Measurements from ENCODE around the gene AGPAT1. TPM values are rescaled to one million over a fixed set of nuclear protein-coding genes. Genes with fewer than 3 reads are reported as not detected.

The AGPAT1 gene
- total RNA-seq, 1 experiment from 2014 or later = 55.6 TPM

DNA sequence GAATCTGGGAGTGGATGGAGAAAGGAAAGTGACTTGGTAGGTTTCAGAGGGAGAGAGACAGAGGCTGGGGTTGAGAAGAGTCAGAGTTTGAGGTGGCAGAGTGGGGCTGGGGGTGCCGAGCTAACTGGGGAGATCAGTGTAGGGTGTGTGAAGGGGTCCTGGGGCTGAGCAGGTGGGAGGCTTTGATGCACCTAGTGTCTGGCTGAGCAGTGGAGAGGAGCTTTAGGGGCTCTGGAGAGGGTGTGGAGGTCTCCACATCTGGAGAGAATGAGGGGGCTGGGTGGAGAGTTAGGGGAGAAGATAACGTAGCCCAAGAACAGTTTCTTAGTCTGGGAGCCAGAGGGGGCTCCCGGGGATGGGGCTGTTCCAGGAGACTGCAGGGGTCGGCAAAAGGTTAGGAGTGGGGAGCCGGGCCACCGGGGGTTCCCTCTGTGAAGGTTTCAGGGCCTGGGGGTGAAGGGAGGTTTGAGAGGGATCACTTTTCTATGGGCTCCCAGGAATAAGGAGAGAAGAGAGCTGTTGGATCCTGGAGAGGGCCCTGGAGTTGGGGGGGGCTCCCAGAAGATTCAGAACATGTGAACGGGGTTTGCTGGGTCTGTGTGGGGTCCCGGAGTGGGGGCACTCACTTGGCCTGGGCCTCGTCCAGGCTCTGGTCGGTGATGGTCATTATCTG lies 13.3 kb upstream of the AGPAT1 start:
- Histone ChIP-seq H3K9me2 (ENCODE audit: insufficient read depth) (no peaks in the 10 kb centered on the region), H3K9me3 (ENCODE audit: control insufficient read depth in 1 of 2, insufficient read depth in 1 of 2, low read depth in 1 of 2, low read length in 2 of 2) (no peaks in the 10 kb centered on the region), H3K27me3 (ENCODE audit: insufficient read depth, low read length) (no peaks in the 10 kb centered on the region), H3K79me2 (ENCODE audit: insufficient read depth, low read length) (peaks cover 13% of the 10 kb centered on the region), H2AFZ (ENCODE audit: low read depth, low read length, poor library complexity, severe bottlenecking) (no peak overlapping the region), H3K9ac (ENCODE audit: low read length) (peak overlapping the region; percentile 87), H3K36me3 (ENCODE audit: control insufficient read depth in 1 of 2, insufficient read depth in 2 of 2, low read length in 2 of 2) (peaks cover 0 to 3% of the 10 kb centered on the region in 2 experiments; a peak in 2 of 4 replicates), H4K20me1 (ENCODE audit: insufficient read depth) (no peaks in the 10 kb centered on the region), H3K27ac (ENCODE audit: low read depth, low read length) (peak overlapping the region; percentile 81), H3K4me1 (ENCODE audit: control insufficient read depth in 1 of 2, insufficient read depth in 2 of 2, low read length in 2 of 2) (peaks cover 16 to 59% of the 10 kb centered on the region in 2 experiments), H3K4me3 (replicated peaks in 1 of 2; ENCODE audit: low read depth in 1 of 2, low read length in 2 of 2) (peak overlapping the region; percentile 80 to 84), H3K4me2 (ENCODE audit: low read length) (peak overlapping the region; percentile 81)
- intact Hi-C loops (cut with micrococcal nuclease) = no loop called here
- ChIA-PET CTCF (no interaction called here), POLR2A (interaction anchor here (0.6 to 1.0 kb wide), 2 partner anchors 10 to 59 kb away, joined by 3 read pairs; partner anchors contain the start of gene FKBPL), RAD21 (ENCODE audit: low non-redundant PET in 1 of 2, low total read pairs in 2 of 2, uncharacterized antibody in 2 of 2, unreplicated experiment in 2 of 2) (no interaction called here)
- ATAC-seq = no peak
- BruUV-seq (replicated peaks) = no TSS peak
- DNase-seq (ENCODE audit: low read depth, low spot score) = no peak
- TF ChIP-seq REST (IDR thresholded peaks at IDR 0.05; ENCODE audit: low read depth) (no peak), EGR1 (IDR thresholded peaks at IDR 0.05; ENCODE audit: low read depth) (no peak), POLR2AphosphoS5 (IDR thresholded peaks at IDR 0.05; ENCODE audit: low read depth, low read length) (peak; percentile 37), CBX3 (IDR thresholded peaks at IDR 0.05; ENCODE audit: low read depth) (no peak), CEBPB (IDR thresholded peaks at IDR 0.05; ENCODE audit: low read depth) (no peak), POLR2A (IDR thresholded peaks at IDR 0.05; ENCODE audit: borderline replicate concordance, extremely low read depth, insufficient read depth, insufficient read length) (peak; percentile 19), ZFX (IDR thresholded peaks at IDR 0.05) (no peak), ELF1 (IDR thresholded peaks at IDR 0.05; ENCODE audit: borderline replicate concordance, low read depth) (no peak)

All from HCT116 (cell line).